Stomach (tissue), 19 donors: ENCODE results near the gene FBXW8. TPM values are rescaled to one million over a fixed set of nuclear protein-coding genes. Genes with fewer than 3 reads are reported as not detected.

Experiments used
- DNase-seq, 2 donors: peaks; one replicate each; pipeline versions ENCODE4 v3.0.0 to v3.0.0-alpha.2; 2013 to 2019
- H3K27ac ChIP-seq, 5 donors: fragments of 200-600 bp in 4 of 5; sonication (generic) in 4 of 5; one replicate each; pipeline ENCODE4 v1.5.1; 2013 to 2019; ENCODE audit warnings: mild to moderate bottlenecking in 1 of 5, moderate library complexity in 1 of 5
- H3K27me3 ChIP-seq, 3 donors: fragments of 200-600 bp; sonication (generic); one replicate each; pipeline ENCODE4 v1.5.1; 2017 to 2019; ENCODE audit warnings: mixed run types in 1 of 3
- H3K36me3 ChIP-seq, 4 donors: fragments of 200-600 bp; sonication (generic); 1 replicate in 3 of 4; 2 replicates in 1 of 4; pipeline ENCODE4 v1.5.1; 2016 to 2019
- H3K4me1 ChIP-seq, 4 donors: fragments of 200-600 bp; sonication (generic); one replicate each; pipeline ENCODE4 v1.5.1; 2016 to 2019
- H3K4me3 ChIP-seq, 4 donors: fragments of 200-600 bp; sonication (generic) in 3 of 4; one replicate each; pipeline ENCODE4 v1.5.1; 2016 to 2019; ENCODE audit warnings: mild to moderate bottlenecking in 1 of 4
- H3K9me3 ChIP-seq, 4 donors: fragments of 200-600 bp; sonication (generic); one replicate each; pipeline ENCODE4 v1.5.1; 2016 to 2019
- EP300 ChIP-seq: sonication (generic); formaldehyde crosslinking; IDR thresholded peaks from one replicate; pipeline ENCODE4 v1.6.1; 2017; ENCODE audit warnings: antibody characterized with exemption
- POLR2A ChIP-seq, 4 donors: fragments of 450-650 bp; IDR thresholded peaks; one replicate each; pipeline ENCODE4 v1.6.1; 2016; ENCODE audit warnings: antibody characterized with exemption in 4 of 4, control low read depth in 2 of 4, mild to moderate bottlenecking in 1 of 4, moderate library complexity in 1 of 4
- POLR2AphosphoS5 ChIP-seq, 3 donors: sonication (generic); formaldehyde crosslinking; IDR thresholded peaks; one replicate each; pipeline ENCODE4 v1.6.1; 2016; ENCODE audit warnings: antibody characterized with exemption in 3 of 3
- WGBS, 5 donors: extraction: QIAGEN DNeasy Blood & Tissue Kit in 3 of 5; methylation state at CpG; one replicate each; pipeline versions ENCODE4 v1.1.5 to v1.1.7; 2013 to 2018; 5-methylcytosine and 5-hydroxymethylcytosine counted together
- intact Hi-C: fragments of 100-400 bp; cut with DNase I; formaldehyde crosslinking; loops from one replicate; pipeline ENCODE4 v1.15.1; 2023; ENCODE audit warnings: low total_unique reads
- long read RNA-seq, 10 donors: transcript quantifications; one replicate each; lab custom pipeline, GENCODE V29; 2026
- polyA plus RNA-seq, 3 donors: library from polyadenylated mRNA; stranded (reverse); fragments of 200-250 nt; gene quantifications; one replicate each; pipeline ENCODE4 v1.2.3, GENCODE V29; 2013
- total RNA-seq, 5 donors: library from RNA; depleted of rRNA; stranded (reverse); fragments of >200 nt; gene quantifications; one replicate each; pipeline versions ENCODE4 v1.1.0 to v1.2.3, GENCODE V29; 2014 to 2016
- TF ChIP-seq, protein P1 (sequence below), 7 experiments: fragments of 450-650 bp in 4 of 7; fragments of 200-600 bp in 3 of 7; sonication (generic) in 3 of 7; IDR thresholded peaks; one replicate each; pipeline ENCODE4 v1.5.1; 2016 to 2019; ENCODE audit warnings: antibody characterized with exemption in 7 of 7, control low read depth in 2 of 7, mild to moderate bottlenecking in 1 of 7
- donor health status: healthy with polysubstance abuse.
- donor health status: Bipolar disorder and iron deficiency.
- donor health status: healthy.

Gene FBXW8, protein sequence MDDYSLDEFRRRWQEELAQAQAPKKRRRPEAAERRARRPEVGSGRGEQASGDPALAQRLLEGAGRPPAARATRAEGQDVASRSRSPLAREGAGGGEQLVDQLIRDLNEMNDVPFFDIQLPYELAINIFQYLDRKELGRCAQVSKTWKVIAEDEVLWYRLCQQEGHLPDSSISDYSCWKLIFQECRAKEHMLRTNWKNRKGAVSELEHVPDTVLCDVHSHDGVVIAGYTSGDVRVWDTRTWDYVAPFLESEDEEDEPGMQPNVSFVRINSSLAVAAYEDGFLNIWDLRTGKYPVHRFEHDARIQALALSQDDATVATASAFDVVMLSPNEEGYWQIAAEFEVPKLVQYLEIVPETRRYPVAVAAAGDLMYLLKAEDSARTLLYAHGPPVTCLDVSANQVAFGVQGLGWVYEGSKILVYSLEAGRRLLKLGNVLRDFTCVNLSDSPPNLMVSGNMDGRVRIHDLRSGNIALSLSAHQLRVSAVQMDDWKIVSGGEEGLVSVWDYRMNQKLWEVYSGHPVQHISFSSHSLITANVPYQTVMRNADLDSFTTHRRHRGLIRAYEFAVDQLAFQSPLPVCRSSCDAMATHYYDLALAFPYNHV
- total RNA-seq (10 to 100 TPM in 3 of 5 donors, 1 to 10 TPM in 2; 4.1 to 28.7 (median 19.6) TPM), polyA plus RNA-seq (1 to 10 TPM; 3.2 to 4.1 (median 3.3) TPM)
- long read RNA-seq, donor 1, full-length matches to known transcripts: 2 of 2 reads
- long read RNA-seq, donor 1, partial matches to known transcripts: 0 of 2 reads
- long read RNA-seq, donor 1, other reads (novel, unspliced or antisense): 0 of 2 reads
- long read RNA-seq, donor 2, full-length matches to known transcripts: 3 of 3 reads
- long read RNA-seq, donor 2, partial matches to known transcripts: 0 of 3 reads
- long read RNA-seq, donor 2, other reads (novel, unspliced or antisense): 0 of 3 reads
- long read RNA-seq, donor 3: 0 reads
- long read RNA-seq, donor 4, full-length matches to known transcripts: 1 of 1 reads
- long read RNA-seq, donor 4, partial matches to known transcripts: 0 of 1 reads
- long read RNA-seq, donor 4, other reads (novel, unspliced or antisense): 0 of 1 reads
- long read RNA-seq, donor 5, partial matches to known transcripts: 0 of 1 reads
- long read RNA-seq, donor 5, other reads (novel, unspliced or antisense): 0 of 1 reads
- long read RNA-seq, donor 6, full-length matches to known transcripts: 5 of 208 reads
- long read RNA-seq, donor 6, partial matches to known transcripts: 57 of 208 reads
- long read RNA-seq, donor 6, other reads (novel, unspliced or antisense): 146 of 208 reads
- long read RNA-seq, donor 7, full-length matches to known transcripts: 2 of 2 reads
- long read RNA-seq, donor 7, partial matches to known transcripts: 0 of 2 reads
- long read RNA-seq, donor 7, other reads (novel, unspliced or antisense): 0 of 2 reads
- long read RNA-seq, donor 8, full-length matches to known transcripts: 1 of 1 reads
- long read RNA-seq, donor 8, partial matches to known transcripts: 0 of 1 reads
- long read RNA-seq, donor 8, other reads (novel, unspliced or antisense): 0 of 1 reads
- long read RNA-seq, donor 9: 0 reads
- long read RNA-seq, donor 10: 0 reads

DNA sequence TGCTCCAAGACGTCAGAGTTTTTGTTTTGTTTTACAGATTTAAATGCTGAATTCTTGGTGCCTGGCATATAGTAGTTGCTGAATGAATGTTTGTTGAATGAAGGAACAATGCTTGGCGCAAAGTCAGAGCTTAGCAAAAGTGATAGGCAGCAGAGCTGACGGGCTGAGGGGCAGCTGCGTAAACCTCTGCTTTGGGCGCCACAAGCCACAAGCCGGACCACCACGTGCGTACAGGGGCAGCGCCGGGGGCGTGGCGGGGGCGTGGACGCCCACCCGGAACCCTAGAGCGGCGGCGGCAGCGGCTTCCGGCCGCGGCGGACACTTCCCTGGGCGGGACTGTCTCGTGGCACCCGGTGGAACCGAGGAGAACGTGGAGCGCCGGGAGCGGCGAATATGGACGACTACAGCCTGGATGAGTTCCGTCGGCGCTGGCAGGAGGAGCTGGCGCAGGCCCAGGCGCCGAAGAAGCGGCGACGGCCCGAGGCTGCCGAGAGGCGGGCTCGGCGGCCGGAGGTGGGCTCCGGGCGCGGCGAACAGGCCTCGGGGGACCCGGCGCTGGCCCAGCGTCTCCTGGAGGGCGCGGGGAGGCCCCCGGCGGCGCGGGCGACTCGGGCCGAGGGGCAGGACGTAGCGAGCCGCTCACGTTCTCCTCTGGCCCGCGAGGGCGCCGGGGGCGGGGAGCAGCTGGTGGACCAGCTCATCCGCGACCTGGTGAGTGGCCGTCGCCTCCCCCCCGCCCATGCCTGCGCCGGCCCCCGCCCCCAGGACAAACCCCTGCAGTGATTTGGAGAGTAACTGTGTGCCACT lies at the start of gene FBXW8:
FBXW8 (plus strand) TSS at position 306 of the 807 bp plus-strand sequence; CDS start at position 394, 88 bp downstream.
- peak; percentile 71 to 93 for DNase-seq
- Histone ChIP-seq H3K9me3 (no peaks in the 10 kb centered on the region), H3K27ac (peak within 1 kb of the TSS; percentile 85 to 93 (median 92)), H3K4me1 (peaks cover 12 to 43% (median 30%) of the 10 kb centered on the region in 4 donors), H3K36me3 (peaks cover 0 to 4% (median 0%) of the 10 kb centered on the region in 4 donors), H3K4me3 (peak within 1 kb of the TSS; percentile 86 to 99 (median 94)), H3K27me3 (no peaks in the 10 kb centered on the region)
- TF ChIP-seq POLR2A (IDR thresholded peaks at IDR 0.05): no peak
- TF ChIP-seq POLR2AphosphoS5 (IDR thresholded peaks at IDR 0.05): peak; percentile 15 to 74 (median 22)
- TF ChIP-seq, protein P1, sequence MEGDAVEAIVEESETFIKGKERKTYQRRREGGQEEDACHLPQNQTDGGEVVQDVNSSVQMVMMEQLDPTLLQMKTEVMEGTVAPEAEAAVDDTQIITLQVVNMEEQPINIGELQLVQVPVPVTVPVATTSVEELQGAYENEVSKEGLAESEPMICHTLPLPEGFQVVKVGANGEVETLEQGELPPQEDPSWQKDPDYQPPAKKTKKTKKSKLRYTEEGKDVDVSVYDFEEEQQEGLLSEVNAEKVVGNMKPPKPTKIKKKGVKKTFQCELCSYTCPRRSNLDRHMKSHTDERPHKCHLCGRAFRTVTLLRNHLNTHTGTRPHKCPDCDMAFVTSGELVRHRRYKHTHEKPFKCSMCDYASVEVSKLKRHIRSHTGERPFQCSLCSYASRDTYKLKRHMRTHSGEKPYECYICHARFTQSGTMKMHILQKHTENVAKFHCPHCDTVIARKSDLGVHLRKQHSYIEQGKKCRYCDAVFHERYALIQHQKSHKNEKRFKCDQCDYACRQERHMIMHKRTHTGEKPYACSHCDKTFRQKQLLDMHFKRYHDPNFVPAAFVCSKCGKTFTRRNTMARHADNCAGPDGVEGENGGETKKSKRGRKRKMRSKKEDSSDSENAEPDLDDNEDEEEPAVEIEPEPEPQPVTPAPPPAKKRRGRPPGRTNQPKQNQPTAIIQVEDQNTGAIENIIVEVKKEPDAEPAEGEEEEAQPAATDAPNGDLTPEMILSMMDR (IDR thresholded peaks at IDR 0.05): no peak
- no peak for TF ChIP-seq EP300
- WGBS, 5 donors: 0 to 1% (median 1%) methylated on average over 11 to 81 of the region's 82 CpGs
- intact Hi-C loops: no loop called here

DNA sequence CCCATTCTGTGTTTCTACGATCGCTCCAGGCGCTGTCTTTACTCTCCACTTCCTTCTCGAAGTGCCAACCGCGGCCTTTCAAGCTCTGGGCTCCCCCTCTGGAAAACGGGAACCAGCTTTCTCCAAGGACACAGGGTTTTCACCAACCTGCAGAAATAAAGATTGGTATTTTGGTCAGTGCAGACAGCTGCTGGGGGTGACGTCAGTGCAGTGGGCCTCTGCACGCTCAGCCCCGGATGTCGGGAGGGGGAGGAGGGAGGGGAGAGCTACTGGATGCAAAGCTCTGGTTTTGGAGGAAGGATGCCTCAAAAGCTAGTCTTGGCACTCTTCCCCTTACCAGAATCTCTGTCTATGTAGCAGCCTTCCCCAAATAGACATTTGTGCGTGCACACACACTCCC lies 49.4 kb upstream of the FBXW8 start:
- DNase-seq: peak in 1 of 2 donors; percentile 86
- no peak for TF ChIP-seq POLR2AphosphoS5 (IDR thresholded peaks at IDR 0.05)
- no peak for TF ChIP-seq POLR2A (IDR thresholded peaks at IDR 0.05)
- TF ChIP-seq EP300: no peak
- Histone ChIP-seq H3K36me3 (no peaks in the 10 kb centered on the region), H3K9me3 (no peaks in the 10 kb centered on the region), H3K27me3 (peaks cover 0 to 48% (median 4%) of the 10 kb centered on the region in 3 donors), H3K27ac (no peak overlapping the region), H3K4me1 (peaks cover 0 to 20% (median 4%) of the 10 kb centered on the region in 4 donors), H3K4me3 (no peak overlapping the region)
- intact Hi-C loops: no loop called here
- 37 to 47% (median 38%) methylated on average over 12 of the region's 12 CpGs for WGBS, 5 donors

DNA sequence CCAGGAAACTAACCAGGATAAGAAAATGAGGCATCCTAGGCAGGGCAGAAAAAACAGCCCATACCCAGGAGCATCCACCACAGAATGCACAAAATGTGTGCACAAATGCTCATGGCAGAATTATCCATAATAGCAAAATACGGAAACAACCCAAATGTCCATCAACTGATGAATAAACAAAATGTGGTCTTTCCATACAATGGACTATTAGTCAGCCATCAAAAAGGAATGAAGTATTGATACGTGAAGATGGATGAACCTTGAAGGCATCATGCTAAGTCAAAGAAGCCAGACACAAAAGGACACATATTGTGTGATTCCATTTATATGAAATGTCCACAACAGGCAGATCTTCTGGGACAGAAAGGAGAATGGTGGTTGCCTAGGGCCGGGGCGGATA lies 48.6 kb upstream of the FBXW8 start:
- Histone ChIP-seq H3K27me3 (peaks cover 0 to 41% (median 0%) of the 10 kb centered on the region in 3 donors), H3K4me1 (peaks cover 0 to 20% (median 4%) of the 10 kb centered on the region in 4 donors), H3K36me3 (no peaks in the 10 kb centered on the region), H3K4me3 (no peak overlapping the region), H3K9me3 (no peaks in the 10 kb centered on the region), H3K27ac (no peak overlapping the region)
- intact Hi-C loops: no loop called here
- DNase-seq: no peak
- no peak for TF ChIP-seq POLR2A (IDR thresholded peaks at IDR 0.05)
- TF ChIP-seq, protein P1 (IDR thresholded peaks at IDR 0.05): no peak
- WGBS, 5 donors: 84 to 97% (median 95%) methylated on average over 4 of the region's 4 CpGs
